Measurements from ENCODE around the gene NT5DC3. TPM values are rescaled to one million over a fixed set of nuclear protein-coding genes. Genes with fewer than 3 reads are reported as not detected.

Gene NT5DC3
- total RNA-seq, 1 experiment from 2014 or later: 12.5 TPM

DNA sequence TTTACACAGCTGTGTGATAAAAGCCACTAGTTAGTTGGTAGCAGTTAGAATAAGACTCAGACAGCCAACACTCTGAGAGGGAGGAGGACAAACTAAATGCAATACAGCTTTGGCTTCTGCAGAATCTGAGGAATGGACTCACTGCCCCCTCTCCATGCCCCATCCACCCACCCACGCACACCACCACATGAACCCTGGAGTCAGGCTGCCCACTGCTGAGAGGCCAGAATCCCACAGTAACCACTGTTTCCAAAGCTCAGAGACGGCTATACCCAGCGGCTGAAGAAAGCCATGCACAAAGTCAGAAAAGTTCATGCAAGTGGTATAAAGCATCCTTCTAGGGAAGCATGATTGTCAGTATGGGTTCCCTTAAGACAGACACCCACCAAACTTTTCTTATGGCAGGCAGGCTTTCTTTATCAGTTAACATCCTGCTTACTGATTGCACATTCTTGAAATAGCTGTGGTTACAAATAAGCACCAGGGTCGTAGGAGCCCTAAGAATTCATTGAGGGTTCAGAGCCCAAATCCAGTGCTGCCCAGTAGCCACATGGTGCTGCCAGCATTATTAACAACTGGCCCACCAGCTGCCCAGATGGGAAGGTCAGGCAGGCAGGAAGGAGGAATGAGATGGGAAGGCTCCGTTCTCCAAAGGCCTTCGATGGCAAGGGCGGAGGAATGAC is 61.5 kb downstream of the NT5DC3 start:
- ATAC-seq (peak; percentile 34; the same call in 1 of the 2 replicates), DNase-seq (ENCODE audit: low spot score) (no peak)
- CTCF ChIA-PET: no interaction called here
- H3K4me3 Mint-ChIP-seq: no peak overlapping the region
- H3K27me3 Mint-ChIP-seq (ENCODE audit: low read depth): no peaks in the 10 kb centered on the region
- no peaks in the 10 kb centered on the region for H3K4me1 Mint-ChIP-seq
- peak overlapping the region; percentile 84; the same call in 1 of the 2 replicates for H3K27ac Mint-ChIP-seq
- no peak for TF ChIP-seq ZNF232 (CRISPR knock-in tag; IDR thresholded peaks at IDR 0.05)
- no peak for TF ChIP-seq CREM (CRISPR knock-in tag; IDR thresholded peaks at IDR 0.05)
- no peak for TF ChIP-seq ZNF263 (CRISPR knock-in tag; IDR thresholded peaks at IDR 0.05; ENCODE audit: low read depth)
- TF ChIP-seq, protein P1, sequence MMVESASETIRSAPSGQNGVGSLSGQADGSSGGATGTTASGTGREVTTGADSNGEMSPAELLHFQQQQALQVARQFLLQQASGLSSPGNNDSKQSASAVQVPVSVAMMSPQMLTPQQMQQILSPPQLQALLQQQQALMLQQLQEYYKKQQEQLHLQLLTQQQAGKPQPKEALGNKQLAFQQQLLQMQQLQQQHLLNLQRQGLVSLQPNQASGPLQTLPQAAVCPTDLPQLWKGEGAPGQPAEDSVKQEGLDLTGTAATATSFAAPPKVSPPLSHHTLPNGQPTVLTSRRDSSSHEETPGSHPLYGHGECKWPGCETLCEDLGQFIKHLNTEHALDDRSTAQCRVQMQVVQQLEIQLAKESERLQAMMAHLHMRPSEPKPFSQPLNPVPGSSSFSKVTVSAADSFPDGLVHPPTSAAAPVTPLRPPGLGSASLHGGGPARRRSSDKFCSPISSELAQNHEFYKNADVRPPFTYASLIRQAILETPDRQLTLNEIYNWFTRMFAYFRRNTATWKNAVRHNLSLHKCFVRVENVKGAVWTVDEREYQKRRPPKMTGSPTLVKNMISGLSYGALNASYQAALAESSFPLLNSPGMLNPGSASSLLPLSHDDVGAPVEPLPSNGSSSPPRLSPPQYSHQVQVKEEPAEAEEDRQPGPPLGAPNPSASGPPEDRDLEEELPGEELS (CRISPR knock-in tag; IDR thresholded peaks at IDR 0.05): no peak
- TF ChIP-seq, protein P2, sequence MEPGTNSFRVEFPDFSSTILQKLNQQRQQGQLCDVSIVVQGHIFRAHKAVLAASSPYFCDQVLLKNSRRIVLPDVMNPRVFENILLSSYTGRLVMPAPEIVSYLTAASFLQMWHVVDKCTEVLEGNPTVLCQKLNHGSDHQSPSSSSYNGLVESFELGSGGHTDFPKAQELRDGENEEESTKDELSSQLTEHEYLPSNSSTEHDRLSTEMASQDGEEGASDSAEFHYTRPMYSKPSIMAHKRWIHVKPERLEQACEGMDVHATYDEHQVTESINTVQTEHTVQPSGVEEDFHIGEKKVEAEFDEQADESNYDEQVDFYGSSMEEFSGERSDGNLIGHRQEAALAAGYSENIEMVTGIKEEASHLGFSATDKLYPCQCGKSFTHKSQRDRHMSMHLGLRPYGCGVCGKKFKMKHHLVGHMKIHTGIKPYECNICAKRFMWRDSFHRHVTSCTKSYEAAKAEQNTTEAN (CRISPR knock-in tag; IDR thresholded peaks at IDR 0.05): no peak
- no peak for TF ChIP-seq FOXP1 (CRISPR knock-in tag; IDR thresholded peaks at IDR 0.05; ENCODE audit: borderline replicate concordance)
- no peak for TF ChIP-seq MYBL2 (CRISPR knock-in tag; IDR thresholded peaks at IDR 0.05)
- TF ChIP-seq, protein P3, sequence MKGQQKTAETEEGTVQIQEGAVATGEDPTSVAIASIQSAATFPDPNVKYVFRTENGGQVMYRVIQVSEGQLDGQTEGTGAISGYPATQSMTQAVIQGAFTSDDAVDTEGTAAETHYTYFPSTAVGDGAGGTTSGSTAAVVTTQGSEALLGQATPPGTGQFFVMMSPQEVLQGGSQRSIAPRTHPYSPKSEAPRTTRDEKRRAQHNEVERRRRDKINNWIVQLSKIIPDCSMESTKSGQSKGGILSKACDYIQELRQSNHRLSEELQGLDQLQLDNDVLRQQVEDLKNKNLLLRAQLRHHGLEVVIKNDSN (CRISPR knock-in tag; IDR thresholded peaks at IDR 0.05): no peak
- no peak for TF ChIP-seq ZNF219 (CRISPR knock-in tag; IDR thresholded peaks at IDR 0.05; ENCODE audit: borderline replicate concordance)
- TF ChIP-seq NR3C1 (CRISPR knock-in tag; conservative IDR thresholded peaks at IDR 0.05; ENCODE audit: low read depth): no peak
- no peak for TF ChIP-seq RORB (CRISPR knock-in tag; IDR thresholded peaks at IDR 0.05)
- H3K36me3 Mint-ChIP-seq: peaks cover 41% of the 10 kb centered on the region
- POLR2A ChIA-PET: no interaction called here
- no peaks in the 10 kb centered on the region for H3K9me3 Mint-ChIP-seq

DNA sequence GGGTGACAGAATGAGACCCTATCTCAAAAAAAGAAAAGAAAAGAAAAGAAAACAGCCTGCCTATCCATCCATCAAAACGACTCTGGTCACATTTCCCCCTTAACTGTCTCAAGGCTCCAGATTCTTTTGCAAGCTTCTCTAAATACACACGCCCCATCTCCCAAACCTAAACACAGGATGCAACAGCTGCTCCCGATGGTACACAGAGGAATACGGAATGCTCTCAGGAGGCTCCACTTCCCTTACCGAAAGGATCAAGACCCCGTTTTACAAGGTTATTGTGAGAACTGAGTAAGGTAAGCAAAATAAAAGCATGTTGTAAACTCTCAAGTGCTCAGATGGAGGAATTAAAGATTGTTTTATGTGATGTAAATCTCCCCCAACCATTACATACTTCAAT is 62.3 kb downstream of the NT5DC3 start:
- H3K4me1 Mint-ChIP-seq: no peaks in the 10 kb centered on the region
- no peak overlapping the region for H3K27ac Mint-ChIP-seq
- ChIA-PET POLR2A (no interaction called here), CTCF (no interaction called here)
- no peak for ATAC-seq
- peaks cover 36% of the 10 kb centered on the region for H3K36me3 Mint-ChIP-seq
- H3K27me3 Mint-ChIP-seq (ENCODE audit: low read depth): no peaks in the 10 kb centered on the region
- H3K9me3 Mint-ChIP-seq: no peaks in the 10 kb centered on the region
- no peak for DNase-seq (ENCODE audit: low spot score)
- TF ChIP-seq, protein P4, sequence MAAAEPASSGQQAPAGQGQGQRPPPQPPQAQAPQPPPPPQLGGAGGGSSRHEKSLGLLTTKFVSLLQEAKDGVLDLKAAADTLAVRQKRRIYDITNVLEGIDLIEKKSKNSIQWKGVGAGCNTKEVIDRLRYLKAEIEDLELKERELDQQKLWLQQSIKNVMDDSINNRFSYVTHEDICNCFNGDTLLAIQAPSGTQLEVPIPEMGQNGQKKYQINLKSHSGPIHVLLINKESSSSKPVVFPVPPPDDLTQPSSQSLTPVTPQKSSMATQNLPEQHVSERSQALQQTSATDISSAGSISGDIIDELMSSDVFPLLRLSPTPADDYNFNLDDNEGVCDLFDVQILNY (CRISPR knock-in tag; IDR thresholded peaks at IDR 0.05): no peak
- no peak for TF ChIP-seq JUN (CRISPR knock-in tag; IDR thresholded peaks at IDR 0.05)
- TF ChIP-seq, protein P2 (CRISPR knock-in tag; IDR thresholded peaks at IDR 0.05): no peak
- TF ChIP-seq, protein P5, sequence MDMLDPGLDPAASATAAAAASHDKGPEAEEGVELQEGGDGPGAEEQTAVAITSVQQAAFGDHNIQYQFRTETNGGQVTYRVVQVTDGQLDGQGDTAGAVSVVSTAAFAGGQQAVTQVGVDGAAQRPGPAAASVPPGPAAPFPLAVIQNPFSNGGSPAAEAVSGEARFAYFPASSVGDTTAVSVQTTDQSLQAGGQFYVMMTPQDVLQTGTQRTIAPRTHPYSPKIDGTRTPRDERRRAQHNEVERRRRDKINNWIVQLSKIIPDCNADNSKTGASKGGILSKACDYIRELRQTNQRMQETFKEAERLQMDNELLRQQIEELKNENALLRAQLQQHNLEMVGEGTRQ (CRISPR knock-in tag; IDR thresholded peaks at IDR 0.05): no peak
- no peak overlapping the region for H3K4me3 Mint-ChIP-seq

All from WTC11 (cell line).